Measurements from ENCODE around the gene MMP1.

GRCh38 chr11:102771351-102771750 lies 26.6 kb downstream of the MMP1 start:
- TF ChIP-seq, protein P1, sequence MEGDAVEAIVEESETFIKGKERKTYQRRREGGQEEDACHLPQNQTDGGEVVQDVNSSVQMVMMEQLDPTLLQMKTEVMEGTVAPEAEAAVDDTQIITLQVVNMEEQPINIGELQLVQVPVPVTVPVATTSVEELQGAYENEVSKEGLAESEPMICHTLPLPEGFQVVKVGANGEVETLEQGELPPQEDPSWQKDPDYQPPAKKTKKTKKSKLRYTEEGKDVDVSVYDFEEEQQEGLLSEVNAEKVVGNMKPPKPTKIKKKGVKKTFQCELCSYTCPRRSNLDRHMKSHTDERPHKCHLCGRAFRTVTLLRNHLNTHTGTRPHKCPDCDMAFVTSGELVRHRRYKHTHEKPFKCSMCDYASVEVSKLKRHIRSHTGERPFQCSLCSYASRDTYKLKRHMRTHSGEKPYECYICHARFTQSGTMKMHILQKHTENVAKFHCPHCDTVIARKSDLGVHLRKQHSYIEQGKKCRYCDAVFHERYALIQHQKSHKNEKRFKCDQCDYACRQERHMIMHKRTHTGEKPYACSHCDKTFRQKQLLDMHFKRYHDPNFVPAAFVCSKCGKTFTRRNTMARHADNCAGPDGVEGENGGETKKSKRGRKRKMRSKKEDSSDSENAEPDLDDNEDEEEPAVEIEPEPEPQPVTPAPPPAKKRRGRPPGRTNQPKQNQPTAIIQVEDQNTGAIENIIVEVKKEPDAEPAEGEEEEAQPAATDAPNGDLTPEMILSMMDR (IDR thresholded peaks at IDR 0.05; ENCODE audit: low read length): no peak
- TF ChIP-seq EZH2 (IDR thresholded peaks at IDR 0.05; ENCODE audit: borderline replicate concordance, low read length): no peak

Measured in OCI-LY1 (cell line).